ENCODE measurements around the gene JAKMIP1. TPM values are rescaled to one million over a fixed set of nuclear protein-coding genes. Genes with fewer than 3 reads are reported as not detected.

Gene JAKMIP1
- total RNA-seq, 1 donor from 2014 or later = not detected

DNA sequence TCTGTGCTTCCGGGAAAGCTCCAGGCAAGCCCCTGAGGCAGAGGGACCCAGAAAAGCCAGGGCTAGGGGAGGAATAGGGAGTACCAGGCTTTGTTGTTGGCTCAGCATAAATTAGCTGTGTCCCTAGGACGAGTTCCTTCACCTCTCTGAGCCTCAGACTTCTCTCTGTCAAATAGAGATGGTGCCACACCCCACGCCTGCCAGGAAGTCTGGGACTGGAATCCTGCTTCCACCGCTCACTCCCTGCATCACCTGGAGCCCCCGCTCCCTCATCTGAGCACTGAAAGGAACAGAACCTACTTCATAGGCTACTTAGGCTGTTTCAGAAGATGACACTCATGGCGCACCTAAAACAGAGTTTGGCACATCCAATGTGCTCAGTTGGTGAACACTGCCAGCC lies 8.1 kb upstream of the JAKMIP1 start:
- TF ChIP-seq, protein P1, sequence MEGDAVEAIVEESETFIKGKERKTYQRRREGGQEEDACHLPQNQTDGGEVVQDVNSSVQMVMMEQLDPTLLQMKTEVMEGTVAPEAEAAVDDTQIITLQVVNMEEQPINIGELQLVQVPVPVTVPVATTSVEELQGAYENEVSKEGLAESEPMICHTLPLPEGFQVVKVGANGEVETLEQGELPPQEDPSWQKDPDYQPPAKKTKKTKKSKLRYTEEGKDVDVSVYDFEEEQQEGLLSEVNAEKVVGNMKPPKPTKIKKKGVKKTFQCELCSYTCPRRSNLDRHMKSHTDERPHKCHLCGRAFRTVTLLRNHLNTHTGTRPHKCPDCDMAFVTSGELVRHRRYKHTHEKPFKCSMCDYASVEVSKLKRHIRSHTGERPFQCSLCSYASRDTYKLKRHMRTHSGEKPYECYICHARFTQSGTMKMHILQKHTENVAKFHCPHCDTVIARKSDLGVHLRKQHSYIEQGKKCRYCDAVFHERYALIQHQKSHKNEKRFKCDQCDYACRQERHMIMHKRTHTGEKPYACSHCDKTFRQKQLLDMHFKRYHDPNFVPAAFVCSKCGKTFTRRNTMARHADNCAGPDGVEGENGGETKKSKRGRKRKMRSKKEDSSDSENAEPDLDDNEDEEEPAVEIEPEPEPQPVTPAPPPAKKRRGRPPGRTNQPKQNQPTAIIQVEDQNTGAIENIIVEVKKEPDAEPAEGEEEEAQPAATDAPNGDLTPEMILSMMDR (conservative IDR thresholded peaks at IDR 0.05; ENCODE audit: low read depth, low read length) = no peak
- DNase-seq (ENCODE audit: low read depth) = no peak
- no peak overlapping the region for H3K4me3 ChIP-seq (ENCODE audit: low read depth, low read length)

DNA sequence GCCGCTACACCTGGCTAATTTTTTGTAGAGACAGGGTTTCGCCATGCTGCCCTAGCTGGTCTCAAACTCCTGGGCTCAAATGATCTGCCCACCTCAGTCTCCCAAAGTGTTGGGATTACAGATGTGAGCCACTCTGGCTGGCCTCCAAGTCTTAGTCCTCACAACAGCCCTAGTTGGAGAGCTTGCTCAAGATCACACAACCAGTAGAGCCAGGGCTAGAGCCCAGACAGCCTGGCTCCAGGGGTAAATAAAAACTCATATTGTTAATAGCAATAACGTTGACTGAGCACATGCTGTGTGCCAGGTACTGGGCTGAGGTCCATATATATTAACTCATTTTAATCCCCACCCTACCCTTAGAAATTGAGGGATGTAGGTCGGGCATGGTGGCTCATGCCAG lies 7.3 kb upstream of the JAKMIP1 start:
- no peak for DNase-seq (ENCODE audit: low read depth)
- TF ChIP-seq, protein P1 (conservative IDR thresholded peaks at IDR 0.05; ENCODE audit: low read depth, low read length) = no peak
- no peak overlapping the region for H3K4me3 ChIP-seq (ENCODE audit: low read depth, low read length)

DNA sequence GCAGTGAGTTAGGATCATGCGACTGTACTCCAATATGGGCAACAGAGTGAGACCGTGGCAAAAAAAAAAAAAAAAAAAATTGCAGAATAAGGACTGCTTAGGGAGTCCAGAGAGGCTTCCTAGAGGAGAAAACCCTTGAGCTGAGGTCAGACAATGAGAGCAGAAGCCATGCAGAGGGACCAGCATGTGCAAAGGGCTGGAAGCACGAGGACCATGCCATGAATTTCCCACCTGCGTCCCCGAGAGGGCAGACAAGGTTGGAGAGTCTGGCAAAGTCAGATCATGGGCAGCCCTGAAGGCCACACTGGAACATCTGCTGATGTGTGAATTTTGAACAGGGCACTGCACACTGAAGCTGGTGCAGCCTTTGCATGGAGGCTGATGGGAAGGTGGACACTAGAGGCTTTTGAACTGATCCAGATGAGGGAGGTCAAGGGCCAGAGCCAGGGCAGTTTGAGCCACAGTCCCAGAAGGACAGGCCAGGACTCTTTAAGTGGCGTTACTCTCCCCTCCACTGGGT lies 6.5 kb upstream of the JAKMIP1 start:
- TF ChIP-seq, protein P1 (conservative IDR thresholded peaks at IDR 0.05; ENCODE audit: low read depth, low read length) = no peak
- no peak for DNase-seq (ENCODE audit: low read depth)
- no peak overlapping the region for H3K4me3 ChIP-seq (ENCODE audit: low read depth, low read length)

DNA sequence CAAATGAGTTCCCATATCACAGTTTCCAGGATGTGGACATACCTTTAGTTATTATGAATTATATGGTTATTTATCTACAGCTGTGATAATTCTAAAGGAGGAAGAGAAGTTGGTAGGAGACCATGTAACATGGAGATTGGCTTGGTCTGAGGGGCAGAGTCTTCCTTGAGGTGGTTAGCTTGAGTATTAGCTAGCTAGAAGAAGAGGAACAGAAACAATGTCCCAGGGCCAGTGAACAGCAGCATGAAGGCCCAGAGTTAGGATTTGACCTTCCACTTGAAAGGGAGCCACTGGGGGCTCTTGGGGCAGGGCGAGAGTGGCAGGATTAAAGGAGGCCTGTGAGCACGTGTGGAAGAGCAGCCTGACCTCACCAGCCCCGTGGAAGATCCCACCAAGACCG lies 5.6 kb upstream of the JAKMIP1 start:
- TF ChIP-seq, protein P1 (conservative IDR thresholded peaks at IDR 0.05; ENCODE audit: low read depth, low read length) = no peak
- DNase-seq (ENCODE audit: low read depth) = no peak

DNA sequence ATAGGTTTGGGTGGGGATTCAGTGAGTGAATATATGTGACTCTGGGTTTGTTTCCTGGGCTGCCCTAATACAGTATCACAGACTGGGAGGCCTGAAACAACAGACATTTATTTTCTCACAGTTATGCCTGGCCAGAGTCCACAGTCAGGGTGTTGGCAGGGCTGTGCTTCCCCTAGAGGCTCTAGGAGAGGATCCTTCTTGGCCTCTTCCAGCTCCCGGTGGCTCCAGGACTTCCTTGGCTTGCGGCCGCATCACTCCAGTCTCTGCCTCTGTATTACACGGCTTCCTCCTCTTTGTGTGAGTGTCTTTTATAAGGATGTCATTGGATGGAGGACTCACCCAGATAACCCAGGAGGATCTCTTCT lies 5.2 kb upstream of the JAKMIP1 start:
- TF ChIP-seq, protein P1 (conservative IDR thresholded peaks at IDR 0.05; ENCODE audit: low read depth, low read length) = no peak
- H3K4me3 ChIP-seq (ENCODE audit: low read depth, low read length) = no peak overlapping the region
- DNase-seq (ENCODE audit: low read depth) = no peak

More for the DNA sequence above, 5.6 kb upstream of the JAKMIP1 start:
- H3K4me3 ChIP-seq (ENCODE audit: low read depth, low read length) = no peak overlapping the region

DNA sequence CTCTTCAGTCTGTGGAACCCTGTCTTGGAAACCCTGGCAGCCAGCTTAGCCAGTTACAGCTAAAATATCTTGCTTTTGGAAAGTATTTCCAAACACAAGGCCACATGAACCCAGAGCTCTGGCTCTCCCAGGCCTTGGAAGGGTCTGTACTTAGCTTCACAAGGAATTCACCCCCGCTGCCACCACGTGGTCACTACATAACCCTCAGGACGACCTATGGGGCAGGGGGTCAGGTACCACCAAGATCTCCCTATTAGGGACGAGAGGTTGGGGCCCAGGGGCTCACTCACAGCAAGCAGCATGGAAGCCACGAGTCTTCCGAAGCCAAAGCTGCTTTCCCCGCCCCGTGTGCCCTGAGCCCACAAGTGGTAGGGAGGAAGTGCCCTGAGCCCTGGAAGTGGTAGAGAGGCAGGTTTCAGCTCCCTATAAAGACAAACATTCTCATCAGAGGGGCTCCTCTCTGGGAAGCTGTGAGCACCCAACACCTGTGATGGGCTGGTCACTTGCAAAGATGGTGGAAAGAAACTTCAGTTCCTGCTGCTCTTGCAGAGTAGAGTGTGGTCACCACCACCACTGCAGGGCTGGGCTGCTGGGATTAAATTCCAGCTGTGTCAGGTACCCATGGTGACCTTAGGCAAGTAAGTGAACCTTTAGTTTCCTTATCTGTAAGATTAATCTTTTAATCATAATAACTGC lies 4.7 kb upstream of the JAKMIP1 start:
- H3K4me3 ChIP-seq (ENCODE audit: low read depth, low read length) = no peak overlapping the region
- TF ChIP-seq, protein P1 (conservative IDR thresholded peaks at IDR 0.05; ENCODE audit: low read depth, low read length) = no peak
- no peak for DNase-seq (ENCODE audit: low read depth)

DNA sequence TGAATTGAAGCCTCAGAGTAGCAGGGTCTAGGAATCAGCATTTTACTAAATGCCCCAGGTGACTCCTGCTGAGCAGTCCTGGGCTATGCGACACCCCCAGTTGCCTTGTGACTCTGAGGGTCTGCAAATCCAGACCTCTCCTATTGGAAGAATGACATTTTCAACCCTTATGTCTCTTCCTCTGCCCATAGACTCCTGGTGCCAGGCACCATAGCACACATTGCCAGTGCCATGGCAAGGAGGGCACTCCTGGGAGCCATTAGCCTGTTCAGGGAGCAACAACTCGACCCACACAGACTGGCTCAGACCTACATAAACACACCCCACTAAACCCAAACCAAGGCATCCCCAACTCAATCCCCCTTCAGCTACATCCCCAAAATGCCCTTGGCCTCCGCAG lies 3.7 kb upstream of the JAKMIP1 start:
- no peak for DNase-seq (ENCODE audit: low read depth)
- H3K4me3 ChIP-seq (ENCODE audit: low read depth, low read length) = no peak overlapping the region
- TF ChIP-seq, protein P1 (conservative IDR thresholded peaks at IDR 0.05; ENCODE audit: low read depth, low read length) = no peak

Measured in epithelial cell of proximal tubule (primary cell).